GM13976 (cell line): ENCODE data around the gene ANO4.

ENCODE experiments used
- DNase-seq: peaks from one replicate; pipeline ENCODE4 v3.0.0; 2012; ENCODE audit warnings: low spot score
- in situ Hi-C: fragments of 300-500 bp; cut with MboI; formaldehyde crosslinking; loops from one replicate; pipeline ENCODE4 v1.12.0; 2022; ENCODE audit warnings: low sequenced_read_pairs, mixed read lengths, inconsistent platforms; ENCODE audit not compliant: unreplicated experiment
- TF ChIP-seq, protein P1 (sequence below): IDR thresholded peaks from 2 replicates; pipeline ENCODE4 v1.5.1; 2012; ENCODE audit warnings: borderline replicate concordance, mild to moderate bottlenecking; ENCODE audit not compliant: insufficient read depth; ENCODE audit errors: extremely low read depth, missing control alignments, control extremely low read depth

ANO4 gene

DNA sequence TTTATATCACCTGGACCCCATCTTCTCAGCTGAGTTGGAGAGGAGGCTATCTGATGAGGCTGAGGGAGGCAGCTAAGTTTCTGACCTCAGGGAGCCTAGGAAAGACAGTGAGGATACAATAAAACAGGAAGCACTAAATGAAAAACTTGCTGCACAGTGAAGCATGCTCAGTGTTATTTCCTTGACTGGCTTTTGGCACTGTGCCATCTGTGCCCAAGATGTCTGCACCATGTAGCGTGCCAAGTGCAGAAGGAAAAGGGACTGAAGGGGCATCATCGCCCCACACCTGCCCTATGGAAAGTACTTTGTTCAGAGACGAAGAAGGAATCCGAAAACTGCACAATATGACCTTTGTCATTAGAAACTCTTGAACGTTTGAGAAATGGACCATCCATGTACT, 102.7 kb downstream of the ANO4 start:
- DNase-seq, result no peak
- TF ChIP-seq, protein P1, sequence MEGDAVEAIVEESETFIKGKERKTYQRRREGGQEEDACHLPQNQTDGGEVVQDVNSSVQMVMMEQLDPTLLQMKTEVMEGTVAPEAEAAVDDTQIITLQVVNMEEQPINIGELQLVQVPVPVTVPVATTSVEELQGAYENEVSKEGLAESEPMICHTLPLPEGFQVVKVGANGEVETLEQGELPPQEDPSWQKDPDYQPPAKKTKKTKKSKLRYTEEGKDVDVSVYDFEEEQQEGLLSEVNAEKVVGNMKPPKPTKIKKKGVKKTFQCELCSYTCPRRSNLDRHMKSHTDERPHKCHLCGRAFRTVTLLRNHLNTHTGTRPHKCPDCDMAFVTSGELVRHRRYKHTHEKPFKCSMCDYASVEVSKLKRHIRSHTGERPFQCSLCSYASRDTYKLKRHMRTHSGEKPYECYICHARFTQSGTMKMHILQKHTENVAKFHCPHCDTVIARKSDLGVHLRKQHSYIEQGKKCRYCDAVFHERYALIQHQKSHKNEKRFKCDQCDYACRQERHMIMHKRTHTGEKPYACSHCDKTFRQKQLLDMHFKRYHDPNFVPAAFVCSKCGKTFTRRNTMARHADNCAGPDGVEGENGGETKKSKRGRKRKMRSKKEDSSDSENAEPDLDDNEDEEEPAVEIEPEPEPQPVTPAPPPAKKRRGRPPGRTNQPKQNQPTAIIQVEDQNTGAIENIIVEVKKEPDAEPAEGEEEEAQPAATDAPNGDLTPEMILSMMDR, result no peak
- in situ Hi-C loops, result no loop called here

DNA sequence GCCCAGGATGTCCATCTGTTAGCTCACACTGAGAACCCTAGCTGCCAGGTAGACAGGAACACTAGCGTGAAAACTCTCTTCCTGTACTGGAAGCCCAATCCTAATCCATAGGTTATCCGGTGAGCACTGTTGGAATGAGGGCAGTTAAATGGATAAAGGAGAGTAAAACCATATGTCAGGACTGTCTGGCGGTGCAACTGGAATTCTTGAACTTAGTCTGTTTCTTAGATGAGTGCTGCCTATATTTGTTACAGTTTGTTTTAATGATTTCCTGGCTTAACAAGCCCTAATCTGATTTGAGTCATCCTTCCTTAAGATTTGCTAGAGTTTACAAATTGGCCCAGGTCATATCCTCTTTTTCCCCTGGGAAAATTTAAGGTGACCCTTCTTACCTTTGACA, 104.7 kb downstream of the ANO4 start:
- TF ChIP-seq, protein P1, result no peak
- no peak for DNase-seq
- in situ Hi-C loops, result no loop called here

DNA sequence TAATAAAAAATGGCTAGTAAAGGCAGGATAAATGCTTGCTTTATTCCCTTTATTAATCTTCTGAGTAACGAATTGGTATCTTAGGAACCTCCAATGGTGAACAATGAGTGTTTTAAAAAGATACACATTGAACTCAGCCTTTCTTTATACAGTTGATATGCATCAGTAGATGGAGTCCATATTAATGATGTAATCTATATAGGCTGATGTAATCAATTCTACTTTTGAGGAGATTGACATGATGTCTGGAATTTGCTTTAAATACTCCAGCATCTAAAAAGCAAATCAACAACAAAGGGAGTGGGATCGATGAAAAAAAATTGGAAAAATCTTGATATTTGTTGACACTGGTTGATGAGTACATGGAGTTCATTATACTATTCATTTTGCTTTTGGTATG, 106.2 kb downstream of the ANO4 start:
- no peak for DNase-seq
- TF ChIP-seq, protein P1, result no peak
- in situ Hi-C loops, result no loop called here

DNA sequence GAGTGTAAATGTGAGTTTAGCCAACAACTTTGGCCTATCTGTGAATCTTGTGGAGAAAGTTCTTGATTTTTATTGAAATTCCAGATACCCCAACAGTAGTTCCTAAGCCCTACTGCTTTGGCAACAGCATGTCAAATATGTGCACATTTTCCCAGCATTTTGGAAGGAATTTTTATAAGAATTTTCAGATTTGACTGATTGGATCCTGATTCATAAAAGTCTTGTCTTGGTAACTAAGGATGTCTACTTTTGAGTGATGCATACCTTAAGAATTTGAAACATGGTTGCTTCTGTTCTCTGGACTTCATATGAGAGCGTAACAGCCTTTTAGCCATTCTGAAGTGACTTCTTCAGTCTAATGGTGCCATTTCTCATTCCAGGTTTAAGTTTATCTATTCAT, 106.7 kb downstream of the ANO4 start:
- in situ Hi-C loops, result no loop called here
- DNase-seq, result no peak
- TF ChIP-seq, protein P1, result no peak

DNA sequence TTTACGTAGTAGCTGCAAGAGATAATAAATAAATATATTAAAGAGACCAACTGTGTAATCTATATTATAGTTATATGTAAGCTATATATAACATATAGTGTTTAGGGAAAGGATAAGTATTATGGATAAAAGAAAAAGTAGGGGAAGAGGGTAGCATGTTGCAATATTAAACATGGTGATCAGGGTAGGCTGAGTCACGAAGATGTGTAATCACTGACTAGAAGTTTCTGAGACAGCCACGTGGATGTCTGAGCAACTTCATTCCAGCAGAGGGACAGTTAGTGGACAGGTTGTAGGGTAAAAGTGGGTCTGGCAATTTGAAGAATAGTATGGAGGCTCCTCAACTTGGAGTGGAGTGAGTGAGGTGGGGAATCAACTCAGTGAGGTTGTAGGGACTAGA, 109.7 kb downstream of the ANO4 start:
- in situ Hi-C loops, result no loop called here
- no peak for DNase-seq
- TF ChIP-seq, protein P1, result no peak

DNA sequence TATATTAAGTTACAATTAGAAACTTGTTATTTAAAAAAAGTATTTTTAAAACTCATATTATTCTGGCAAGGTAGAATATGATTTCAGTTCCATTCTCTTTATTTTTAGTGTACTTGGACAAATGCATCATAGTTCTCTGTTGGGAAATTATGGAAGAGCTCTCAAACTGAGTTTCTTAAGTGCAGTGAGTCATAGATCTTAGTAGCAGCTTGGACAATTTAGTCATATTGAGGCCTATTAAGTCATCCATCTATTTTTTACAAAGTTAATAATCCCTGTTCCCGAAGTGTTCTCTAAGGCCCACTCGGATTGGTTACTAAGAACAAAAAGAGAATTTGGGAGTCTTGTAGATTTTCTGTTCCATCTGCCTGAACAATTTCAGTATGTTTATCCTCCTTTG, 113.9 kb downstream of the ANO4 start:
- DNase-seq, result no peak
- TF ChIP-seq, protein P1, result no peak
- in situ Hi-C loops, result no loop called here

DNA sequence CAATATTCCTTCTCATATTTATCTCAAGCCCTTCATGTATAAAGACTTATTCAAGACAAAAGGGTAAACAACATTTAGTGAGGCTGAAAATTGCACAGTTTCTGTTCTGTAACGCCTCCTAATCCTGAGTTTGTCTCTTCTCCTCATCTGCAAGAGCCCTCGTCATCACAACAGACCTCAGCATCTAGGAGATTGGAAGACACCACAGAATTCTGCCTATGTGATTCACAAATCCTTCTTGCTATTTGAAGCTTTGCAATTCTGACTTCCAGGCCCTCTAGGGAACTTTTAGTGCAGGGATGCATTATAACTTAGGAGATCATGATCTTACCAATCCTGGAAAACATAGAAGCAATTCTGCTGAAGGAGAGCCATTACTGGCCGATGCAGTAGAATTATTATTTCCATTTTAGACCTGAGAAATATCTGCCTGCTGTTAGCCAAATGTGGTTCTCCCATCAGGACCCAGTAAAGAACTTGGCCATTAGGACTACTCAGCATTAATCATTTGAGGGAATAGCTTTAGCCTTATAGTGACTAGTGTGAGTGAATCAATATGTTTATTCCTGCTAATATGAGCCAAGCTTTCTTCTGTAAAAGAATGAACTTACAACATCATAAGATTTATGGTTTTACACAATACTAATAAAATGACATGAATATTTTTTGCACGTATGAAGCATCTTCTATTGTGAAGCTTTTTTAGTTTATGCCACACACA, 119.5 kb downstream of the ANO4 start:
- TF ChIP-seq, protein P1, result no peak
- in situ Hi-C loops, result no loop called here
- no peak for DNase-seq
